ENCODE measurements around the gene MRPL4. TPM values are rescaled to one million over a fixed set of nuclear protein-coding genes. Genes with fewer than 3 reads are reported as not detected.

The MRPL4 gene
- polyA plus RNA-seq, 1 donor (not counting 4 experiments of a cell fraction or from before 2014, with no cell fraction given): 29.4 TPM

- Histone ChIP-seq H3K9me3 (ENCODE audit: control insufficient read depth, low read depth, low read length) (no peaks in the 10 kb centered on the region), H3K9ac (ENCODE audit: control insufficient read depth, extremely low read depth, insufficient read depth, low read length) (no peak overlapping the region), H4K20me1 (ENCODE audit: control insufficient read depth, extremely low read depth, insufficient read depth, low read length) (no peaks in the 10 kb centered on the region), H2AFZ (ENCODE audit: control insufficient read depth, low read length) (no peak overlapping the region), H3K4me1 (ENCODE audit: control insufficient read depth, extremely low read depth, insufficient read depth, low read length) (peaks cover 33% of the 10 kb centered on the region), H3K27me3 (ENCODE audit: control insufficient read depth, extremely low read depth, insufficient read depth, low read length) (peaks cover 20% of the 10 kb centered on the region), H3K79me2 (ENCODE audit: control insufficient read depth, insufficient read depth, low read length) (no peaks in the 10 kb centered on the region), H3K27ac (ENCODE audit: control insufficient read depth, insufficient read depth, low read length) (no peak overlapping the region), H3K36me3 (ENCODE audit: control insufficient read depth in 2 of 2, extremely low read depth in 1 of 2, insufficient read depth in 2 of 2, low read length in 2 of 2) (no peaks in the 10 kb centered on the region), H3K9me1 (ENCODE audit: control insufficient read depth, extremely low read depth, insufficient read depth, low read length) (no peaks in the 10 kb centered on the region), H3K4me2 (ENCODE audit: control insufficient read depth, extremely low read depth, insufficient read depth, low read depth, low read length) (no peak overlapping the region), H3K4me3 (ENCODE audit: control insufficient read depth in 2 of 3, extremely low read depth in 1 of 3, insufficient read depth in 2 of 3, low read depth in 1 of 3, low read length in 3 of 3) (no peak overlapping the region)
- DNase-seq (ENCODE audit: low read depth, low spot score) (no peak), FAIRE-seq (no peak)
- TF ChIP-seq EZH2 (IDR thresholded peaks at IDR 0.05; ENCODE audit: low read length) (no peak), CTCF (optimal IDR thresholded peaks at IDR 0.05 in 1 of 3, IDR thresholded peaks at IDR 0.05 in 1 of 3, conservative IDR thresholded peaks at IDR 0.05 in 1 of 3; ENCODE audit: extremely low read depth in 1 of 3, insufficient read depth in 2 of 3, low read length in 3 of 3) (no peak)
- dilution Hi-C loops (cut with MboI; ENCODE audit: extremely low pct_ligation_motif_present, low sequenced_read_pairs): no loop called here
Measured at GRCh38 chr19:10284960-10285278, 32.9 kb downstream of the MRPL4 start.

GRCh38 chr19:10285393-10285792 is 33.4 kb downstream of the MRPL4 start:
- FAIRE-seq: no peak
- dilution Hi-C loops (cut with MboI; ENCODE audit: extremely low pct_ligation_motif_present, low sequenced_read_pairs): no loop called here

More at GRCh38 chr19:10285393-10285792, 33.4 kb downstream of the MRPL4 start:
- Histone ChIP-seq H3K27ac (ENCODE audit: control insufficient read depth, insufficient read depth, low read length) (no peak overlapping the region), H3K9ac (ENCODE audit: control insufficient read depth, extremely low read depth, insufficient read depth, low read length) (no peak overlapping the region), H3K79me2 (ENCODE audit: control insufficient read depth, insufficient read depth, low read length) (no peaks in the 10 kb centered on the region), H3K4me1 (ENCODE audit: control insufficient read depth, extremely low read depth, insufficient read depth, low read length) (peaks cover 38% of the 10 kb centered on the region), H3K9me3 (ENCODE audit: control insufficient read depth, low read depth, low read length) (no peaks in the 10 kb centered on the region), H4K20me1 (ENCODE audit: control insufficient read depth, extremely low read depth, insufficient read depth, low read length) (no peaks in the 10 kb centered on the region), H3K4me3 (ENCODE audit: control insufficient read depth in 2 of 3, extremely low read depth in 1 of 3, insufficient read depth in 2 of 3, low read depth in 1 of 3, low read length in 3 of 3) (no peak overlapping the region), H3K9me1 (ENCODE audit: control insufficient read depth, extremely low read depth, insufficient read depth, low read length) (no peaks in the 10 kb centered on the region), H3K4me2 (ENCODE audit: control insufficient read depth, extremely low read depth, insufficient read depth, low read depth, low read length) (no peak overlapping the region), H3K36me3 (ENCODE audit: control insufficient read depth in 2 of 2, extremely low read depth in 1 of 2, insufficient read depth in 2 of 2, low read length in 2 of 2) (no peaks in the 10 kb centered on the region), H2AFZ (ENCODE audit: control insufficient read depth, low read length) (no peak overlapping the region), H3K27me3 (ENCODE audit: control insufficient read depth, extremely low read depth, insufficient read depth, low read length) (peaks cover 25% of the 10 kb centered on the region)
- TF ChIP-seq CTCF (optimal IDR thresholded peaks at IDR 0.05 in 1 of 3, IDR thresholded peaks at IDR 0.05 in 1 of 3, conservative IDR thresholded peaks at IDR 0.05 in 1 of 3; ENCODE audit: extremely low read depth in 1 of 3, insufficient read depth in 2 of 3, low read length in 3 of 3) (no peak), EZH2 (IDR thresholded peaks at IDR 0.05; ENCODE audit: low read length) (no peak)
- no peak for DNase-seq (ENCODE audit: low read depth, low spot score)
